Prostate gland (tissue), 2 donors: ENCODE data around the gene PPP1R3E.

Experiments used
- POLR2A ChIP-seq: fragments of 450-650 bp; IDR thresholded peaks from one replicate; pipeline ENCODE4 v1.6.1; 2016; ENCODE audit warnings: antibody characterized with exemption, mild to moderate bottlenecking
- POLR2AphosphoS5 ChIP-seq: sonication (generic); formaldehyde crosslinking; IDR thresholded peaks from one replicate; pipeline ENCODE4 v1.6.1; 2017; ENCODE audit warnings: antibody characterized with exemption
- TF ChIP-seq, protein P1 (sequence below), 4 experiments: fragments of 200-600 bp in 2 of 4; fragments of 450-650 bp in 2 of 4; sonication (generic) in 2 of 4; IDR thresholded peaks; 1 replicate in 3 of 4; 2 replicates in 1 of 4; pipeline ENCODE4 v1.5.1; 2016 to 2019; ENCODE audit warnings: antibody characterized with exemption in 4 of 4, mild to moderate bottlenecking in 2 of 4, moderate library complexity in 2 of 4

- TF ChIP-seq, protein P1, sequence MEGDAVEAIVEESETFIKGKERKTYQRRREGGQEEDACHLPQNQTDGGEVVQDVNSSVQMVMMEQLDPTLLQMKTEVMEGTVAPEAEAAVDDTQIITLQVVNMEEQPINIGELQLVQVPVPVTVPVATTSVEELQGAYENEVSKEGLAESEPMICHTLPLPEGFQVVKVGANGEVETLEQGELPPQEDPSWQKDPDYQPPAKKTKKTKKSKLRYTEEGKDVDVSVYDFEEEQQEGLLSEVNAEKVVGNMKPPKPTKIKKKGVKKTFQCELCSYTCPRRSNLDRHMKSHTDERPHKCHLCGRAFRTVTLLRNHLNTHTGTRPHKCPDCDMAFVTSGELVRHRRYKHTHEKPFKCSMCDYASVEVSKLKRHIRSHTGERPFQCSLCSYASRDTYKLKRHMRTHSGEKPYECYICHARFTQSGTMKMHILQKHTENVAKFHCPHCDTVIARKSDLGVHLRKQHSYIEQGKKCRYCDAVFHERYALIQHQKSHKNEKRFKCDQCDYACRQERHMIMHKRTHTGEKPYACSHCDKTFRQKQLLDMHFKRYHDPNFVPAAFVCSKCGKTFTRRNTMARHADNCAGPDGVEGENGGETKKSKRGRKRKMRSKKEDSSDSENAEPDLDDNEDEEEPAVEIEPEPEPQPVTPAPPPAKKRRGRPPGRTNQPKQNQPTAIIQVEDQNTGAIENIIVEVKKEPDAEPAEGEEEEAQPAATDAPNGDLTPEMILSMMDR (IDR thresholded peaks at IDR 0.05), result no peak
- TF ChIP-seq POLR2A, result no peak
- no peak for TF ChIP-seq POLR2AphosphoS5
Measured at GRCh38 chr14:23252006-23252405, 50.7 kb downstream of the PPP1R3E start.
